LNCAP (cell line): ENCODE results near the gene MORC4.

ENCODE experiments used
- CTCF ChIP-seq: fragments of 450-650 bp; IDR thresholded peaks from 2 replicates; pipeline ENCODE4 v1.5.1; 2017; ENCODE audit warnings: mild to moderate bottlenecking

Gene MORC4

DNA sequence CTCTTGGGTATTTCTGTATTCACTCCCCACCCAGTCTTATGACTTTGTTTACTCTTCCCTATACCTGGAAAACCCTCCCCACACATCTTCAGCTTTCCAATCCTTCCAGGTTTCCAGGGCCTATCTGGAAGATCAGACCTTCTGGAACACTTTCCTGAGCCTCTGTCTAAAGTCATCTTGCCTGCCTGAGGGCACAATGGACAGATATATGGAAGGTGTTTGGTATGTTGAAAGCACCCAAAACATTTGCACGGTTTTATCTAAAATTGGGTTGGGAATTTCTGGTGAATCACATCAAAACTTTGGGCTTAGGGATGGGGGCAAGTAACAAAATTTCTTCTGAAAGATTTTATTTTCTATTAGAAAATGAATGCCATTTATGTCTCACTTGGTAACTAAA lies 63.8 kb downstream of the MORC4 start:
- TF ChIP-seq CTCF, result no peak

DNA sequence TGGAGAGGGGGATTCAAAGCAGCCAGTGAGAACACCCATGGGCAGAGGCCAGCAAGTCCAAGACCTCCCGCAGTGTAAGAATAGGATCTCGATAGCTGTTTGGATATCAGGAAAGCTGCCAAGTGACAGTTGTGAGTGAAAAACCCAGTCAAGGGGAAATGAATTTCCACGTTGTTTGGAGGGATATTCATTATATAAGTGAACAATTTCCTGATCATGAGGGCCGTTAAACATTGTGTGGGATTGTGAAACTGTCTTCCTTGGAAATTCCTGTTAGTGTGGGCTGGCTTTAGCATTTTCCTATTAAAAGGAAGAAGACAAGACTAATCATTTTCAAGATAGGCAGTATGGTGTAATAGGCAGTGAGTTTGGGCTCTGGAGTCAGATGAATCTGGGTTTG lies 64.8 kb downstream of the MORC4 start:
- no peak for TF ChIP-seq CTCF

GRCh38 chrX:106933538-106933961 lies 66.5 kb downstream of the MORC4 start:
- TF ChIP-seq CTCF, result no peak

DNA sequence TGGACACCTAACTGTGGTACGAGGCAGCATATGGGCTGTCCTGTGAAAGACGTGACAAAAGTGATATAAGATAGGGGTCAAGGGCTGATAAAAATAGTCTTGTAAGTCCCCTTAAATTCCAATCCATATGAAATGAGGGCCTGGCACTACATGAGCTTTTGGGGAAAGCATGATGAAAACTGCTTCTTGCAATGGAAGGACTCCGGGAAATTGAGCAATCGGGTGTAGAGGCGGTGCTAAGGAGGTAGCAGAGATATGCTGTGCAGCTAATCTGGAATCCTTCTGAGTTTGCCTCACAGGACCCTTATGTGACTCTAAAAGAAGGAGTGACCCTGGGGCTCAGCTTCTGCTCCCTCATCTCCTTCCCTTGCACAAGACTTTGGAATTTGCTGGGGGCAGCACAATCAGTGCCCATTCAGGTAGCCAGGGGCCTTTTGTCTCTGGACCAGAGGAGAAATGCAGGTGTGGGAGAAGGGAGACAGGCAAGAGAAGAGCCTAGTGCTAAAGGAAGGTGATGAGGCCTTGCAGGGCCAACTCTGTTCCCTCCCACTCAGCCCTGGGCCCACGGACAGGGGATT lies 67.0 kb downstream of the MORC4 start:
- TF ChIP-seq CTCF, result no peak

DNA sequence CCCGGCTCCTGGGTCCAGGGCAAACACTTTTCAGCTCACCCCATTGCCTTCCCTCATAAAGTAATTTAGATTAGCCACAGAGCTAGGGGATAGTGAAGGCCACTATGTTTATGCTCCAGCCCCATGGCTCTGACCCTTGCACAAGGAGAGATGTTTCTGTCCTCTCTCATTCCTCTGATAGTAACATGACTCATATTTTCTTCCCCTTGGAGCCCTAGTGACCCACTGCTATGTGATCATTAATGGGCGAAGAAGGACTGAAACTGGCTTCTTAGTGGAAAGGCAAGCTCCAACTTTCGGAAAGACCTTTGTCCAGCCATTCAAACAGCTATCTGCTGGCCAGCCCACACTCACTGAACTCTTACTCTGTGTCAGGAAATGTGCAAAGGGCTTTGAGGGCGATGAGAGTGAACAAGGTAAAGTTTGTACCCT lies 67.5 kb downstream of the MORC4 start:
- TF ChIP-seq CTCF, result no peak

DNA sequence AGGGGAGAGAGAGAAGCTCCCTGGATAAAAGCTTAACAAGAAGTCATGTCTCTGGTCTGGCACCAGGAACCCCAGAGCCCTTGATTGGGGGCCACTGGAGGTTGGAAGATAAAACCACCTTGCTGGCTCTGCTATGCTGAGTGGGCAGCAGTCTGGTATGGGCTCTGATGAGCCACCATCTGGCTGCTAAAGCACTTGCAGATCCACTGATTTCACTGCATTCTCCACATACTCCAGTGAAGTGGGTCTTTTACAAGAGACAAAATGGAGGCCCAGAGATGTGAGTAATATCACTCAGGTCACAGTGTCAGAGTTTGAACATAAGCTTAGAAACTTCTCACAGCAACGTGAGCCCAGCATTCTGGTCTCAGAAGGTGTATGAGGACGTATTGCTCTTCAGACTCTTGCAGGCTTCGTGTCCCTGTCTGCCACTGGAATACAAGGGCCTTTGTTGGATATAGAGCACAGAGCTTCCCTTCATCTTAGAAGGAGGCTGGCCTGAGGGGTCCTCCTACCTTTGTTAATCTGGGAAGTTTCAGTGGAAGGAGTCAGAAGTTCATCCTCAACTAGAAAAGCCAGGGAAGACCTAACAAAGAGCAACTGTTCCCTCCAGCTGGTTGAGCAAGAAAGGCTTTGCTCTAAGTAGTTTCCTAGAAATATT lies 68.1 kb downstream of the MORC4 start:
- no peak for TF ChIP-seq CTCF

DNA sequence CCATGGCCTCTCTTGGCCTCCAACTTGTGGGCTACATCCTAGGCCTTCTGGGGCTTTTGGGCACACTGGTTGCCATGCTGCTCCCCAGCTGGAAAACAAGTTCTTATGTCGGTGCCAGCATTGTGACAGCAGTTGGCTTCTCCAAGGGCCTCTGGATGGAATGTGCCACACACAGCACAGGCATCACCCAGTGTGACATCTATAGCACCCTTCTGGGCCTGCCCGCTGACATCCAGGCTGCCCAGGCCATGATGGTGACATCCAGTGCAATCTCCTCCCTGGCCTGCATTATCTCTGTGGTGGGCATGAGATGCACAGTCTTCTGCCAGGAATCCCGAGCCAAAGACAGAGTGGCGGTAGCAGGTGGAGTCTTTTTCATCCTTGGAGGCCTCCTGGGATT lies 71.8 kb downstream of the MORC4 start:
- no peak for TF ChIP-seq CTCF

DNA sequence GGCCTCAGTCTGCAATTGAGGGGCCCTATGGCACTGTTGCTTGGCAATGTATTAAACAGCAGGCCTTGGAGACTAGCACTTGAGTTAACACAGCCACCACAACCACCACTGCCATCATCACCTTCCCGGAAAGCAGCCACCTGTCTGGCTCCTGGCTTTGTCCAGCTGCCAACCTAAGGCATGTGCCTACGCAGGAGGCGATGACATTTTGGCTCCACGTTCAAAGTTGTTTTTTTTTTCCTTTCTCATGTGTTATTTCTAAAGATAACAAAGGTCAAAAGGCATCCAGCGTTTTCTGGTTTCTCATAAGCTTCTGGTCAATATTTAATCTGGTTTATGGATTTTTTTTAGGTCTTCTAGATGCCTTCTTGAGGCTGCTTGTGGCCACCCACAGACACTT lies 72.3 kb downstream of the MORC4 start:
- no peak for TF ChIP-seq CTCF
